ENCODE results near the gene ZBTB16. TPM values are rescaled to one million over a fixed set of nuclear protein-coding genes. Genes with fewer than 3 reads are reported as not detected.

Gene ZBTB16
- total and polyA plus RNA-seq, 2 donors (not counting 3 experiments of a cell fraction or from before 2014, with no cell fraction given) = 9.8 to 20.3 TPM

DNA sequence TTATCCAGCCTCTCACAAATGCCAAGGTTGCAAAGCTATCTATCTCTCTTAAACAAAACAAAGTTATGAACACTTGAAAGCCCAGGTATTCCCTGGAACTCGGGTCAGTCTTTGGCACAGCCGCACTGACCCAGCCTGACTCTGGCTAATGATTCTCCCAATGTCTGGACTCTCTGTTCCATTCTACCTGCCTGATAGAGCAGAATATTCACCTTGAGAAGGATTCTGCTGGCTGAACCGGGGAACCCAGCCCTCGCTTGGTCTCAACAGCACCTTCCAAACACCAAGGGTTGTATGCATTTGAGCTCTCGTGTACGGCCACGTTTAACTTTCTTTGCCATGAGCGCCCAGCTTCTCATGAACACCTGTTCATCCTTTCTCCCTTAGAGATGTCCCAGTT, 116.8 kb downstream of the ZBTB16 start:
- Histone ChIP-seq H3K27ac (ENCODE audit: insufficient read depth, low read depth, low read length) (no peak overlapping the region), H3K9me3 (replicated peaks; ENCODE audit: control insufficient read depth, insufficient read depth, low read length) (no peaks in the 10 kb centered on the region), H2AFZ (ENCODE audit: low read depth, low read length) (no peak overlapping the region), H3K9me1 (replicated peaks; ENCODE audit: control insufficient read depth, extremely low read depth, insufficient read depth, low read length) (no peaks in the 10 kb centered on the region), H3K4me1 (ENCODE audit: control insufficient read depth, extremely low read depth, insufficient read depth, low read length) (peaks cover 40% of the 10 kb centered on the region), H3K9ac (replicated peaks; ENCODE audit: extremely low read depth, insufficient read depth, low read length) (no peak overlapping the region), H4K20me1 (replicated peaks; ENCODE audit: control insufficient read depth, extremely low read depth, insufficient read depth, low read length) (no peaks in the 10 kb centered on the region), H3K79me2 (ENCODE audit: control insufficient read depth, insufficient read depth, low read length) (no peaks in the 10 kb centered on the region), H3K36me3 (ENCODE audit: control insufficient read depth in 2 of 2, extremely low read depth in 1 of 2, insufficient read depth in 2 of 2, low read length in 2 of 2) (no peaks in the 10 kb centered on the region), H3K4me3 (replicated peaks in 1 of 3; ENCODE audit: insufficient read depth in 1 of 3, low read depth in 1 of 3, low read length in 3 of 3) (no peak overlapping the region), H3K4me2 (ENCODE audit: insufficient read depth, low read length) (no peak overlapping the region), H3K27me3 (ENCODE audit: control insufficient read depth in 2 of 2, insufficient read depth in 2 of 2, low read length in 2 of 2) (no peaks in the 10 kb centered on the region)
- FAIRE-seq (no peak), DNase-seq (ENCODE audit: low read depth, low spot score) (no peak)
- TF ChIP-seq MYC (IDR thresholded peaks at IDR 0.05; ENCODE audit: low read depth, low read length) (no peak), POLR2A (IDR thresholded peaks at IDR 0.05; ENCODE audit: low read depth, low read length) (no peak), POLR2AphosphoS5 (IDR thresholded peaks at IDR 0.05; ENCODE audit: insufficient read depth, low read depth, low read length) (no peak), JUN (IDR thresholded peaks at IDR 0.05; ENCODE audit: borderline replicate concordance, insufficient read depth, insufficient read length, low read depth) (no peak), FOS (IDR thresholded peaks at IDR 0.05; ENCODE audit: borderline replicate concordance, insufficient read depth, low read length) (no peak), GATA2 (IDR thresholded peaks at IDR 0.05; ENCODE audit: insufficient read depth, insufficient read length, low read depth, low read length) (no peak), EZH2 (IDR thresholded peaks at IDR 0.05; ENCODE audit: borderline replicate concordance, low read depth, low read length, severe bottlenecking) (no peak)
- TF ChIP-seq, protein P1, sequence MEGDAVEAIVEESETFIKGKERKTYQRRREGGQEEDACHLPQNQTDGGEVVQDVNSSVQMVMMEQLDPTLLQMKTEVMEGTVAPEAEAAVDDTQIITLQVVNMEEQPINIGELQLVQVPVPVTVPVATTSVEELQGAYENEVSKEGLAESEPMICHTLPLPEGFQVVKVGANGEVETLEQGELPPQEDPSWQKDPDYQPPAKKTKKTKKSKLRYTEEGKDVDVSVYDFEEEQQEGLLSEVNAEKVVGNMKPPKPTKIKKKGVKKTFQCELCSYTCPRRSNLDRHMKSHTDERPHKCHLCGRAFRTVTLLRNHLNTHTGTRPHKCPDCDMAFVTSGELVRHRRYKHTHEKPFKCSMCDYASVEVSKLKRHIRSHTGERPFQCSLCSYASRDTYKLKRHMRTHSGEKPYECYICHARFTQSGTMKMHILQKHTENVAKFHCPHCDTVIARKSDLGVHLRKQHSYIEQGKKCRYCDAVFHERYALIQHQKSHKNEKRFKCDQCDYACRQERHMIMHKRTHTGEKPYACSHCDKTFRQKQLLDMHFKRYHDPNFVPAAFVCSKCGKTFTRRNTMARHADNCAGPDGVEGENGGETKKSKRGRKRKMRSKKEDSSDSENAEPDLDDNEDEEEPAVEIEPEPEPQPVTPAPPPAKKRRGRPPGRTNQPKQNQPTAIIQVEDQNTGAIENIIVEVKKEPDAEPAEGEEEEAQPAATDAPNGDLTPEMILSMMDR (IDR thresholded peaks at IDR 0.05; ENCODE audit: extremely low read depth in 1 of 2, insufficient read depth in 1 of 2, low read depth in 1 of 2, low read length in 2 of 2) = no peak
- TF ChIP-seq, protein P2, sequence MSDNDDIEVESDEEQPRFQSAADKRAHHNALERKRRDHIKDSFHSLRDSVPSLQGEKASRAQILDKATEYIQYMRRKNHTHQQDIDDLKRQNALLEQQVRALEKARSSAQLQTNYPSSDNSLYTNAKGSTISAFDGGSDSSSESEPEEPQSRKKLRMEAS (IDR thresholded peaks at IDR 0.05; ENCODE audit: insufficient read depth, insufficient read length) = no peak
- intact Hi-C loops (cut with micrococcal nuclease) (no loop called here), dilution Hi-C loops (cut with MboI; ENCODE audit: extremely low pct_ligation_motif_present, low sequenced_read_pairs) (no loop called here)
- ChIA-PET POLR2A (no interaction called here), CTCF (interaction anchor here (5.8 kb wide), 1 partner anchor 85 kb away, joined by 61 read pairs; no protein-coding TSS in a partner anchor)
- BruUV-seq (replicated peaks) = no TSS peak

Data from endothelial cell of umbilical vein (primary cell).